Measurements from ENCODE around the gene KDM4D. TPM values are rescaled to one million over a fixed set of nuclear protein-coding genes. Genes with fewer than 3 reads are reported as not detected.

Gene KDM4D
- total and polyA plus RNA-seq, 9 of the 15 experiments (the other 6 are each of a cell fraction or from before 2014, with no cell fraction given), result 0.34 to 1.1 (median 0.50) TPM

- TF ChIP-seq PTRF (tag; IDR thresholded peaks at IDR 0.05) (no peak), PRPF4 (IDR thresholded peaks at IDR 0.05; ENCODE audit: insufficient read depth, low read depth, low read length, poor library complexity, severe bottlenecking) (no peak), KLF1 (tag; IDR thresholded peaks at IDR 0.05) (0 out of 2 replicates have a peak, but pooled peaks have one; percentile 48), XRCC3 (IDR thresholded peaks at IDR 0.05) (no peak), GTF2E2 (tag; IDR thresholded peaks at IDR 0.05) (peak; percentile 38; the same call in 1 of the 2 replicates), C11orf30 (IDR thresholded peaks at IDR 0.05; ENCODE audit: low read depth) (peak; percentile 95), ESRRB (CRISPR knock-in tag; IDR thresholded peaks at IDR 0.05; ENCODE audit: borderline replicate concordance) (no peak), HDAC8 (tag; IDR thresholded peaks at IDR 0.05) (no peak), MTA1 (IDR thresholded peaks at IDR 0.05; ENCODE audit: borderline replicate concordance) (no peak), RAD51 (IDR thresholded peaks at IDR 0.05; ENCODE audit: borderline replicate concordance, low read depth) (no peak), ARNT (IDR thresholded peaks at IDR 0.05) (no peak), ZNF584 (CRISPR knock-in tag; IDR thresholded peaks at IDR 0.05; ENCODE audit: low read depth) (no peak), SAP30 (IDR thresholded peaks at IDR 0.05; ENCODE audit: borderline replicate concordance, insufficient read depth, low read depth, low read length, poor library complexity, severe bottlenecking) (peak; percentile 74), HMGN3 (IDR thresholded peaks at IDR 0.05; ENCODE audit: borderline replicate concordance, extremely low read depth, insufficient read length, low read depth, low read length) (no peak), ZNF766 (CRISPR knock-in tag; conservative IDR thresholded peaks at IDR 0.05) (peak; percentile 64; the same call in 1 of the 2 replicates), TCF7L2 (IDR thresholded peaks at IDR 0.05; ENCODE audit: low read depth, low read length) (no peak), JUND (IDR thresholded peaks at IDR 0.05; ENCODE audit: borderline replicate concordance, low read depth, low read length) (peak; percentile 41), JUND (tag; IDR thresholded peaks at IDR 0.05; ENCODE audit: borderline replicate concordance, low read depth, low read length) (no peak), RERE (CRISPR knock-in tag; IDR thresholded peaks at IDR 0.05; ENCODE audit: borderline replicate concordance) (no peak), NFATC3 (IDR thresholded peaks at IDR 0.05) (no peak), TCF3 (CRISPR knock-in tag; IDR thresholded peaks at IDR 0.05) (no peak)
- TF ChIP-seq, protein P1, sequence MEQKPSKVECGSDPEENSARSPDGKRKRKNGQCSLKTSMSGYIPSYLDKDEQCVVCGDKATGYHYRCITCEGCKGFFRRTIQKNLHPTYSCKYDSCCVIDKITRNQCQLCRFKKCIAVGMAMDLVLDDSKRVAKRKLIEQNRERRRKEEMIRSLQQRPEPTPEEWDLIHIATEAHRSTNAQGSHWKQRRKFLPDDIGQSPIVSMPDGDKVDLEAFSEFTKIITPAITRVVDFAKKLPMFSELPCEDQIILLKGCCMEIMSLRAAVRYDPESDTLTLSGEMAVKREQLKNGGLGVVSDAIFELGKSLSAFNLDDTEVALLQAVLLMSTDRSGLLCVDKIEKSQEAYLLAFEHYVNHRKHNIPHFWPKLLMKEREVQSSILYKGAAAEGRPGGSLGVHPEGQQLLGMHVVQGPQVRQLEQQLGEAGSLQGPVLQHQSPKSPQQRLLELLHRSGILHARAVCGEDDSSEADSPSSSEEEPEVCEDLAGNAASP (IDR thresholded peaks at IDR 0.05), result no peak
These were observed at the start of gene KDM4D, which contains the start of gene CWC15 (continued) for GRCh38 chr11:94973099-94973968.

Measured in K562 (cell line).